ENCODE measurements around the gene ERP27.

DNA sequence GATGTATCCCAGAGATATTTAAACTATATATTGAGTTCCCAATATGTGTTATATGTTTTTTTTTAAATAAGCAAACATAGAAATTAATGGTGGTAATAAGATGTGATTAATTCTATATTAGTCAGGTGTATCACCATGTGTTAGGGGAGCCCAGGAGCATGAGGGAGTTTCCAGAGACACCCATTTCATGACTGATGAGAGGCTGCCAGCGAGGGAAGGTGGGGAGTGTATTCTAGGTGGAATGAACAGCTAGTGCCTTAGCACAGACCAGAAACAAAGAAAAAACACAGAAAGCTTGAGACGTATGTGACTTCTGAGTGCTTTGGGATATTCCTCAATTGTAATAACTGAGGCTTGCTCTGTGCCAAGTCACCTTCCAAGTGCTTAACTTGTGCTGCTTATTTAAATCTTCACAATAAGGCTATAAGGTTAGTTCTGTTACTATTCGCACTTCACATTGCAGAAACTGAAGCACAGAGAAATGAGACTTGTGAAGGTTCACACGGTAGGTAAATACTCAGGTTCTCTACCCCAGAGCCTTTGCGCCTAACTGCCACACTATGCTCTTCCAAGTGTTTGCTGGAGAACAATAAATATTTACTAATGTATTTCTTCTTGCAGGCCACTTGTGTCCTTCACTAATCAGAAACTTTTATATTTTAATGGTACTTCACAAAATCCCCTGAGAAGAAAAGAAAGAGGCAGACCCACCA is 34.8 kb downstream of the ERP27 start:
- TF ChIP-seq ZNF623 (tag by site-specific recombination; IDR thresholded peaks at IDR 0.05) (no peak), ZBTB20 (tag by site-specific recombination; IDR thresholded peaks at IDR 0.05) (no peak), ZSCAN16 (tag by site-specific recombination; IDR thresholded peaks at IDR 0.05) (no peak), IKZF3 (tag by site-specific recombination; IDR thresholded peaks at IDR 0.05) (no peak), ZNF747 (tag by site-specific recombination; IDR thresholded peaks at IDR 0.05) (no peak), ZNF629 (tag by site-specific recombination; IDR thresholded peaks at IDR 0.05) (no peak)
- TF ChIP-seq, protein P1, sequence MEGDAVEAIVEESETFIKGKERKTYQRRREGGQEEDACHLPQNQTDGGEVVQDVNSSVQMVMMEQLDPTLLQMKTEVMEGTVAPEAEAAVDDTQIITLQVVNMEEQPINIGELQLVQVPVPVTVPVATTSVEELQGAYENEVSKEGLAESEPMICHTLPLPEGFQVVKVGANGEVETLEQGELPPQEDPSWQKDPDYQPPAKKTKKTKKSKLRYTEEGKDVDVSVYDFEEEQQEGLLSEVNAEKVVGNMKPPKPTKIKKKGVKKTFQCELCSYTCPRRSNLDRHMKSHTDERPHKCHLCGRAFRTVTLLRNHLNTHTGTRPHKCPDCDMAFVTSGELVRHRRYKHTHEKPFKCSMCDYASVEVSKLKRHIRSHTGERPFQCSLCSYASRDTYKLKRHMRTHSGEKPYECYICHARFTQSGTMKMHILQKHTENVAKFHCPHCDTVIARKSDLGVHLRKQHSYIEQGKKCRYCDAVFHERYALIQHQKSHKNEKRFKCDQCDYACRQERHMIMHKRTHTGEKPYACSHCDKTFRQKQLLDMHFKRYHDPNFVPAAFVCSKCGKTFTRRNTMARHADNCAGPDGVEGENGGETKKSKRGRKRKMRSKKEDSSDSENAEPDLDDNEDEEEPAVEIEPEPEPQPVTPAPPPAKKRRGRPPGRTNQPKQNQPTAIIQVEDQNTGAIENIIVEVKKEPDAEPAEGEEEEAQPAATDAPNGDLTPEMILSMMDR (tag by site-specific recombination; IDR thresholded peaks at IDR 0.05), result no peak
- TF ChIP-seq, protein P2, sequence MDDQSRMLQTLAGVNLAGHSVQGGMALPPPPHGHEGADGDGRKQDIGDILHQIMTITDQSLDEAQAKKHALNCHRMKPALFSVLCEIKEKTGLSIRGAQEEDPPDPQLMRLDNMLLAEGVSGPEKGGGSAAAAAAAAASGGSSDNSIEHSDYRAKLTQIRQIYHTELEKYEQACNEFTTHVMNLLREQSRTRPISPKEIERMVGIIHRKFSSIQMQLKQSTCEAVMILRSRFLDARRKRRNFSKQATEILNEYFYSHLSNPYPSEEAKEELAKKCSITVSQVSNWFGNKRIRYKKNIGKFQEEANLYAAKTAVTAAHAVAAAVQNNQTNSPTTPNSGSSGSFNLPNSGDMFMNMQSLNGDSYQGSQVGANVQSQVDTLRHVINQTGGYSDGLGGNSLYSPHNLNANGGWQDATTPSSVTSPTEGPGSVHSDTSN (CRISPR knock-in tag; IDR thresholded peaks at IDR 0.05), result no peak

Measured in HEK293 (cell line).